ENCODE results near the gene CCL27. TPM values are rescaled to one million over a fixed set of nuclear protein-coding genes. Genes with fewer than 3 reads are reported as not detected.
"Not testable (repeated sequence)": the region's sequence is repeated elsewhere in the genome, so short reads cannot be mapped to it uniquely, and the experiment has no call there.

Gene CCL27
- total RNA-seq, 1 donor from 2014 or later = not detected

GRCh38 chr9:34650816-34651215 lies 11.6 kb downstream of the CCL27 start:
- no peak for DNase-seq

DNA sequence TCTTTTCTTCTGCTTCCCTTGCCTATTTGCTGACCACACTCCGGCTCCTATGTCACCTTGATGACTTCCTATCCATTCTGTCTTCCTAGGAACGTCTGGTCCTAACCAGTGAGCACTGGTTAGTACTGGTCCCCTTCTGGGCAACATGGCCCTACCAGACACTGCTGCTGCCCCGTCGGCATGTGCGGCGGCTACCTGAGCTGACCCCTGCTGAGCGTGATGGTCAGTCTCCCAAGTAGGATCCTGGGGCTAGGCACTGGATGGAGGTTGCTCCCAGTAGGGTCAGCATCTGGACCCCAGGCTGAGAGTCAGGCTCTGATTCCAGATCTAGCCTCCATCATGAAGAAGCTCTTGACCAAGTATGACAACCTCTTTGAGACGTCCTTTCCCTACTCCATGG lies 13.8 kb downstream of the CCL27 start:
- DNase-seq = no peak

GRCh38 chr9:34647651-34648050 lies 14.8 kb downstream of the CCL27 start:
- no peak for DNase-seq

DNA sequence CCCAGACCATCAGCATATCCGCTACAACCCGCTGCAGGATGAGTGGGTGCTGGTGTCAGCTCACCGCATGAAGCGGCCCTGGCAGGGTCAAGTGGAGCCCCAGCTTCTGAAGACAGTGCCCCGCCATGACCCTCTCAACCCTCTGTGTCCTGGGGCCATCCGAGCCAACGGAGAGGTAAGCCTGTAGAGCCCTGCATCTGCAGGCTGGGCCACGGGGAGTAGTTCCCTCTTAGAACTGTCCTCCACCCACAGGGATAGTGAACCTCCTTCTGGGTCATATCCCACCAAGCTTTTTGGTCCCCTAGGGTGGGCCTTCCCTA lies 15.4 kb downstream of the CCL27 start:
- DNase-seq = no peak

DNA sequence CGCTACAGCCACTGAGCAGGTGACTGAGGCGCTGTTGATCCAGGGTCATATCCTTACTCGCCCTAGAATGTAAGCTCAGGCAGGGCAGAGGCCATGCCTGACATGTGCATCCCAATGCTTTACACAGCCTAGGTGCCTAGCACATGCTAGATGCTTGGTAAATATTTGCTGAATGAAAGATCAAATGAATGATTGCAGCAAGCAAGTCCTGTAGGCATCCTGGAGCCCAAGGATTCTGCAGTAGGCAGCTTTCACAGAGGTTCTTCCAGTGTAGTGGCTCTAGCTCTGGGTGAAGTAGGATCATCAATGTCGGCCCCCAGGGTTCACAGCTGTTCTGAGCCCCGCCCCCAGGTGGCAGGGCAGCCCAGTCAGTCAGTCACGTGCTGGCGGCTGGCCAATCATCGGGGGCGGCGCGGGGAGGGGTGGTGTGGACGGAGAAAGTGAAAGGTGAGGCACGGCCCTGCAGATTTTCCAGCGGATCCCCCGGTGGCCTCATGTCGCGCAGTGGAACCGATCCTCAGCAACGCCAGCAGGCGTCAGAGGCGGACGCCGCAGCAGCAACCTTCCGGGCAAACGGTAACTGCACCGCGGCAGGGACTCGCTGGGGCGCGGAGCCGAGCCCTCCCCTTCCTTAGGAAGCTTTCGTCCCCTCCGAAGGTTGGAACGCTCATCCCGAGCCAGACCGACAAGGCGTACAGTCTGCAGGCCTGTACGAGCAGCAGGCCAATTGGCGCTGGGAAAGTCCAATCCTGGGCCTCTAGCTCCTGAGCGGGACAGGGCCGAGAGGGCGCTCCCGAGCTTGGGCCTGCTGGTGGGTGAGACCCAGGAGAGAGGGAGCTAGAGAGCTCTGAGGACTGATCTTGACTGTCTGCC lies 16.0 kb downstream of the CCL27 start, which contains the start of gene GALT:
TSS of gene GALT (plus strand) at position 465 of the 873 bp plus-strand sequence. CDS start at position 495, 30 bp downstream.
- DNase-seq = peak; percentile 97

- DNase-seq = no peak
Measured at GRCh38 chr9:34644766-34645314, 17.6 kb downstream of the CCL27 start.

DNA sequence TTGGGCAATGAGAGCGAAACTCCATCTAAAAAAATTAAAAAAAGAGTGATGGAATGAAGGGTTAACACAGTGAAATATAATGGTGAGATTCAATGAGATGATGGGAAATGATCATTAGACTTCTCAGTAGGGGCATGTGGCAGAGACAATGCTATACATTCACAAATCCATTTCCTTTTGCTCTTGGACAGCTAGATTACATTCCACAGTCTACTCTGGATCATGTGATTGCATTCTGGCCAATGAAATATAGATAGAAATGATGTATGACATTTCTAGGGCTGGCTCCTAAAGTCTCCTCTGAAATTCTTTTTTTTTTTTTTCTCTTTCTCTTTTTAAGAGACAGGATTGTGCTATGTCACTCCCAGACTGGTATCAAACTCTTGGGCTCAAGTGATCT lies 19.8 kb downstream of the CCL27 start:
- DNase-seq = no peak

DNA sequence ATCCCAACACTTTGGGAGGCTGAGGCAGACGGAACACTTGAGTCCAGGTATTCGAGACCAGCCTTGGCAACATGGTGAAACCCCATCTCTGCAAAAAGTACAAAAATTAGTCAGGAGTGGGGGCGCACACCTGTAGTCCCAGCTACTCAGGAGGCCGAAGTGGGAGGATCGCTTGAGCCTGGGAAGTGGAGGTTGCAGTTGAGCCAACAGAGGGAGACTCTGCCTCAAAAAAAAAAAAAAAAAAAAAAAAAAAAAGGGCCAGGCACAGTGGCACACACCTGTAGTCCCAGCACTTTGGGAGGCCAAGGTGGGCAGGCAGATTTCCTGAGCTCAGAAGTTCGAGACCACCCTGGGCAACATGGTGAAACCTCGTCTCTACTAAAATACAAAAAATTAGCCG lies 23.1 kb downstream of the CCL27 start:
- not testable (repeated sequence) for DNase-seq

DNA sequence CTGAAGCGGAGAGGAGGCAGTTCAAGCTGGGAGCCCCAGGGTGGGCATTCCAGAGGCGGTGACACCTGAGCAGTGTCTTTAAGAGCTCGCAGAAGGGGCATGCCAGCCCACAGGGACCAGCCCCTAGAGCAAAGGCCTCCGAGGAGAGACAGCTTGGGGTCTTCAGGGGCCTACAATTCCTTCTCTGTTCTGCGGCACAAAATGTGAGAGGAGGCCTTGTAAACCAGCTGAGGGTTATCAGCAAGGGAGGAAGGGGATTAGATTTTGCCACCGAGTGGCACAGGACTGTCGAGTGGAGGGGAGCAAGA lies 24.4 kb downstream of the CCL27 start:
- DNase-seq = no peak

- peak; percentile 97 for DNase-seq
Measured at GRCh38 chr9:34637356-34638137, 24.9 kb downstream of the CCL27 start, which contains the start of gene SIGMAR1. TSS of gene SIGMAR1 (minus strand) at chr9:34637787. CDS start at chr9:34637697, 90 bp downstream.

- DNase-seq = peak; percentile 25
Measured at GRCh38 chr9:34636791-34637355, 25.6 kb downstream of the CCL27 start.

DNA sequence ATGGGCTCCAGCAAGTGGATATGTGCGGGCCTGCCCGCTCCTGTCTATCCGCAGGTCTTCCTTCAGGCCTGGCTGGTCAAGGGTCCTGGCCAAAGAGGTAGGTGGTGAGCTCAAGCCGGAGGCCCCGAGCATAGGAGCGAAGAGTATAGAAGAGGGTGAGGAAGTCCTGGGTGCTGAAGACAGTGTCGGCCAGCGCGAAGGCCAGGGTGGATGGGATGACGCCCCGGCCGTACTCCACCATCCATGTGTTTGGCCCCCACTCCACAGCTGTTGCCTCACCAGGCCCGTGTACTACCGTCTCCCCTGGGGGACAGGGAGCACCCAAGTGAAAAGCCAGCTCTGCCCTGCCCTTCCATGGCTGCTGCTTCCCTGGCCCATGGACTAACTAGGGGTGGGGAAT lies 26.9 kb downstream of the CCL27 start:
- no peak for DNase-seq

DNA sequence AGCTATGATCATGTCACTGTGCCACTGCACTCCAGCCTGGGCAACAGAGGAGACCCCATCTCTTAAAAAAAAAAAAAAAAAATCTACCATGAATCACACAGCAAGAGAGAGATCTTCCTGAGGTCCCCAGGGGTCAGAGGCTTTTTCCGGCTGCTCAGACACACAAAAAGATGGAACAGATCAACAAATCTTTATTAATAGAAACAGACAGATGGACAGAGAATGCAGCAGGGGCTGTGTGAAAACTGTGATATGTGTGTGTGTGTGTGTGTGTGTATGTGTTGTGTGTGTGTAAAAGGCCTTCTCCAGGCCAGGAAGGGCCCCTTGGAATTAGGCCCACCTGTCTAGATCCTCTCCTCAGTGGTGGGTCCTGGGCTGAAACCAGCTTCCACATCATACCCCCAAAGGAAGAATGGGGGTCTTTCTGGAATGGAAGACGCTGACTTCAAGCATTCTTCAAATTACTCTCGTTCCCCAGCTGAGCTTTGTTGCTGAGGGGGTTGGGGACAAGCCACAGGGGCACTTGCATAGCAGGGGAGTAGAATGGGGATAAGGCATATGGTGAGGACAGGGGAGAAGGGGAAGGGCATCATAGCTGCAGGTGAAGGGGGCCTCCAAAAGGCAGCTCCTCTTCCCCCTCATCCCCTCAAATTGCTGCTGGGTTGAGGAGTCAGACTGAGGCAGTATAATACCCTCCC lies 27.8 kb downstream of the CCL27 start:
- no peak for DNase-seq

DNA sequence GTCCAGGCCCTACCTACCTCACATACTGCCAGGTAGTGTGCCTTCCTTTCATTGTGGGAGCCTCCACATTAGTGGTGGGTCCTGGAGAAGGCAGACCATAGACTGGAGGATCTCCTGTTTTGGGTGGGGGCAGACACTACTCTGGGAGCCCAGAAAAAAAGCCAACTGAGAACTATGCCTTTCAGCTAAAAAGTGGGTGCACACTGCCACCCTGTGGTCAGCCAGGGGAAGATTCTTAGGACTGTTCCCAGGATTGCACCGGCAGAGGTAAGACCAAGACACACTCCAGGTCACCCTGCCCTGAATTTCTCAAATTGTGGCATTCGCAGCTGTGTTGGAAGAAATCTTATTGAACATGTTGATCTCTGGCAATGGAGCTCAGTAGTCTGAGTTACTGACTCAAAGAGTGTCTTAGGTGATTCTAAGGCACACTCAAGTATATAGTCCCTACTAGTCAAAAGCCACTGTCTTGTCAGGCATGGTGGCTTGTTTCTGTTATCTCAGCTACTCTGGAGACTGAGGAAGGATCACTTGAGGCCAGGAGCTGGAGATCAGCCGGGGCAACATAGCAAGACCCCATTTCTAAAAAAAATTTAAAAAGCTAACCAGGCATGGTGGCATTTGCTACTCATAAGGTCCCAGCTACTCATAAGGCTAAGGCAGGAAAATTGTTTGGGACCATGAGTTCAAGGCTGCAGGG lies 28.5 kb downstream of the CCL27 start:
- DNase-seq = peak; percentile 80

GRCh38 chr9:34633166-34633565 lies 29.3 kb downstream of the CCL27 start:
- no peak for DNase-seq

- DNase-seq = no peak
Measured at GRCh38 chr9:34630402-34631154, 31.9 kb downstream of the CCL27 start.

GRCh38 chr9:34629491-34629808 lies 33.0 kb downstream of the CCL27 start:
- DNase-seq = no peak

GRCh38 chr9:34628656-34629490 lies 33.6 kb downstream of the CCL27 start, which contains the start of gene ARID3C:
TSS of gene ARID3C (minus strand) at chr9:34629066. CDS start at chr9:34628014, 1,052 bp downstream.
- no peak for DNase-seq

DNA sequence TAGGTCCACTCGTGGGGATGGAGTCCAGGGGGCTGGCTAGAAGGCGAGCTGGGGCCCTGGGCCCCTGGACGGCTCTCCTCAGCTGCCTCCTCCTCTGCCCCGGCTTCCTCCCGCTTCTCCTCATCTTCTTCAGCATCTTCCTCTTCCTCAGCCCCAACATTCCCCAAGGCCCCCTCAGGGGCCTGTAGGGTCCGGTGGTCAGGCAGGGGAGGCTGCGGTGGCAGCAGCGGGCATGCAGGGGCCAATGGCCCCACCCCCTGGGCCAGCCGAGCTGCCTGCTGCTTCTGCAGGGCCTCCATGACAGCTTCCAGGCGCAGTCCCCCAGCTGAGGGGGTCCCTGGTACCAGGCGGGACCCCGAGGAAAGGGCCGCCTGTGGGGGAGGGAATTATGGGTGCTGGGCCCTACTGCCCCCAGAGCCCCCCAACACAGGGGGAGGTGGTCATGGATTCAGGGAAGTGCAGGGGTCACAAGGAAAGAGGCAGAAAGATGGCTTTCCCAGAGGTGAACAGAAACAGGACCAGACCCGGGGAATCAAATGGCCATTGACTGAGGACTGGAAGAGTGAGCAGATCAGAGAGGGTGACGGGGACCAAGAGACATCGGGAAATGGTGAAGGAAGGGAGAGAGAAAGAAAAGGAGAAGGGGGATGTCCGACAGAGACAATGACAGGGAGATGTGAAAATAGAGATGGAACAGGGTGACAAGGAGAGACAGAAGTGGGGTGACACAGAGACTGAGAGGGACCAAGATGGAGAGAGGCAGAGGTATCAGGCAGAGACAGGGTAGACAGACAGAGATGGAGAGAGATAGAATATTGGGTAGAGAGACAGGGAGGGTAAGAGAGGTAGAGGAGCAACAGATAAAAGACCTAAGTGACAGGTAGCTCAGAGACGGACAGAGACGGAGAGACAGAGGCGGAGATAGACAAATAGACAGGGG lies 34.5 kb downstream of the CCL27 start:
- DNase-seq = no peak
